SK-N-DZ (cell line): Measurements from ENCODE around the gene TEK.

Source experiments
- DNase-seq: peaks from one replicate; pipeline ENCODE4 v3.0.0-alpha.2; 2015; ENCODE audit warnings: low spot score

The TEK gene

DNA sequence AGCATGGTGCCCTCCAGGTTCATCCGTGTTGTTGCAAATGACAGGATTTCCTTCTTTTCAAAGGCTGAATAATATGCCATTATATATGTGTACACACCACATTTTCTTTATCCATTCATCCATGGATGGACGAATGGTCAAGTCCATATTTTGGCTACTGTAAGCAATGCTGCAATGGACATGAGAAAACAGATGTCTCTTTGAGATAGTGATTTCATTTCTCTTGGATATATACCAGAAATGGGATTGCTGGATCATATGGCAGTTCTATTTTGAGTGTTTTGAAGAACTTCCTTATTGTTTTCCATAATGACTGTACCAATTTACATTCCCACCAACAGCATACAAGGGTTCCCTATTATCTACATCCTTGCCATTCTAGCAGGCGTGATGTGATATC, 67.9 kb downstream of the TEK start:
- DNase-seq = no peak

- no peak for DNase-seq
Measured at GRCh38 chr9:27179245-27179865, 70.3 kb downstream of the TEK start.

DNA sequence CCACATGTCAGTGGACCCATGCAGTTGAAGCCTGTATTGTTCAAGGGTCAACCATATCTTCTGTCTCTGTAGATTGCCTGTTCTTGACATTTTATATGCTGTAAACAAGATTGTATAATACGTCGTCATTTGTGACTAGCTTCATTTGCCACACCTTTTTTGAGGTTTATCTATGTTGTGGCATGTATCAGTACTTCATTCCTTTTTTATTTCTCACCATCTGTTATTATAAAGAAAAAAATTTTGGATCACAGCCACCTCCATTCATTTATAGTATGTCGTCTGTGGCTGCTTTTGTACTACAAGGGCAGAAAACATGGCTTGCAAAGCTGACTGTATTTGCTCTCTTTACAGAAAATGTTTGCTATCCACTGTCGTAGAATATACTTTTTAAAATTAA, 72.4 kb downstream of the TEK start:
- DNase-seq = no peak

DNA sequence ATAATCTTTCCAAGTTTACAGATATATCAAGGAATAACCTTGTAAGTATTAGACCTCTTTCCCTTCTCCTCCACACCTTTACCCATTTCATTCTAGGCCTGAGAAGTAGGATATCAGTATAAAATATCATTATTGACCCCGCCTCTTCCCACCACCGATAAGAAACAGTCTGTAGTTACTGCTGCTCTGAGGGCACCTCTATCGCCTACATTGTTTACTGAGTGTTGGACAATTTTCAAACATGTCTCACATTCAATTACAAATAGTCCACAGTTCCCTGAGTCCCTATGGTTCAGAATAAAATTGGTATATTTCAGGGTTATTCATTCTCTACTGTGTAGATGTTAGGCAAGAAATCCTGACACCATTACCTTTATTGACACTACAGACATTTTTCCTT, 73.4 kb downstream of the TEK start:
- no peak for DNase-seq

- DNase-seq = no peak
Measured at GRCh38 chr9:27183131-27183530, 74.1 kb downstream of the TEK start.

GRCh38 chr9:27183701-27184100, 74.7 kb downstream of the TEK start:
- no peak for DNase-seq

DNA sequence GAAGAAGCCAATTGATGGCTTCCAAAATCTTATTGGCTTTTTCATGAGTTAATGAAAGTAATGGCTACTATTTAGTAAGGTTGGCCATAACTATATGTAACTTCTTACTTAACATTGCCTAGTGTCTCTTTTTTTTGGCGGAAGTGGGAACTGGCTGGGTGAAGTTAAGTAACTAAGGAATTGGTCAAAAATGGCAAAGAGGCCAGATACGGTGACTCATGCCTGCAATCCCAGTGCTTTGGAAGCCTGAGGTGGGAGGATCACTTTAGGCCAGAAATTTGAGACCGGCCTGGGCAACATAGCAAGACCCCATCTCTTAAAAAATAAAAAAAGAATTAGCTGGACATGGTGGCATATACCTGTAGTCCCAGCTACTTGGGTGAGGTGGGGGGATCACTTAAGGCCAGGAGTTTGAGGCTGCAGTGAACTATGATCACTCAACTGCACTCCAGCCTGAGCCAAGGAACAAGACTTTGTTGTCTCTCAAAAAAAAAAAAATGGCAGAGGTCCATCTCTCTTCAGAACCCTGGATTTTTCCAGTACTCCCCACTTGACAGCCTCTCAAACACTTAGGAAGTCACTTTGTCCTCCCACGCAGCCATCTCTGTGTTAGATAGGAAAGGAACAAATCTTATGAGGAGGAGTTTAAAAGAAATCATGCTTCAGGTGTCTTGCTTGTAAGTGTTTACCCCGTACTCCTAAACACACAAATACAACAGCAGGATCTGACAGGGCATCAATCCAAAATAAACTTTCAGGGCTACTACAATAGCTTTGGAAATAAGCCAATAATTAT, 75.7 kb downstream of the TEK start:
- DNase-seq = no peak

- no peak for DNase-seq
Measured at GRCh38 chr9:27188426-27188825, 79.4 kb downstream of the TEK start.

GRCh38 chr9:27189426-27189825, 80.4 kb downstream of the TEK start:
- no peak for DNase-seq

DNA sequence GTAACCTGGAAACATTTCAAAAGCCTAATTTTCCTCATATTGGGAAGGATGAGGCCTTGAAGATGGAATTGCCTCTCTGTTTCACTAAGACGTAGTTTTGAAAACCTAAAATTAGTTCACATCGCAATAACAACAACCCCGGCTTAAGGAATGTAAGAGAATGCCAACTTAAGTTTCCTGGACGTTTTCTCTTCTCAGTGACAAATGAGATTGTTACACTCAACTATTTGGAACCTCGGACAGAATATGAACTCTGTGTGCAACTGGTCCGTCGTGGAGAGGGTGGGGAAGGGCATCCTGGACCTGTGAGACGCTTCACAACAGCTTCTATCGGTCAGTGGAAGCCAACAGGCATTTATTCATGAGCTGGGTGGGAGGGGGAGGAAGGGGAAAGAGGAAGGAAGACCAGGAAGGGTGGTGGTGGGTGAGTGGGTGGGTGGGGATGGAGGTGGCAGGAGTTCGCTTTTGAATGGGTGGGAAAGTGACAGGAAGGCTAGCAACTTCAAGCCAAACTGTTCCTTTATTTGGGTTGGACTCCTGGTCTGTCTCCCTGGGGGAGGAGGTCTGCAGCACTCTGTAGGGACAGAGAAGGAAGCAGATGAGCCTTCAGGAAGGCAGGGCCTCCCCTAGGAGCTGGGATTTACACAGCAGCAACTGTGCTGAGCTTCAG, 83.4 kb downstream of the TEK start:
- no peak for DNase-seq

DNA sequence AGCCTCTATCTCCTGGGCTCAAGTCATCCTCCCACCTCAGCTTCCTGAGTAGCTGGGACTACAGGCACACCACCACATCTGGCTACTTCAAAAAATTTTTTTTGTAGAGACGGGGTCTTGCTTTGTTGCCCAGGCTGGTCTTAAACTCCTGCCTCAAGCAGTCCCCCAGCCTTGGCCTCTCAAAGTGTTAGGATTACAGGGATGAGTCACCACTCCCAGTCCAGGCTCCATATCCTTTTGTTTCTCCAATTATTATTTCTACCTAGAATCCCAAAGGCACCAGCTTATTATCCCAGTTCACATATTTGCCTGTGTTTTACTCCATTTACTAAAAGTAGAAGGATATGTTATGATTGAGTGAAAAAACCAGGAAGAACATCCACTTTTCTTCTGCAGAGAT, 84.9 kb downstream of the TEK start:
- DNase-seq = no peak

DNA sequence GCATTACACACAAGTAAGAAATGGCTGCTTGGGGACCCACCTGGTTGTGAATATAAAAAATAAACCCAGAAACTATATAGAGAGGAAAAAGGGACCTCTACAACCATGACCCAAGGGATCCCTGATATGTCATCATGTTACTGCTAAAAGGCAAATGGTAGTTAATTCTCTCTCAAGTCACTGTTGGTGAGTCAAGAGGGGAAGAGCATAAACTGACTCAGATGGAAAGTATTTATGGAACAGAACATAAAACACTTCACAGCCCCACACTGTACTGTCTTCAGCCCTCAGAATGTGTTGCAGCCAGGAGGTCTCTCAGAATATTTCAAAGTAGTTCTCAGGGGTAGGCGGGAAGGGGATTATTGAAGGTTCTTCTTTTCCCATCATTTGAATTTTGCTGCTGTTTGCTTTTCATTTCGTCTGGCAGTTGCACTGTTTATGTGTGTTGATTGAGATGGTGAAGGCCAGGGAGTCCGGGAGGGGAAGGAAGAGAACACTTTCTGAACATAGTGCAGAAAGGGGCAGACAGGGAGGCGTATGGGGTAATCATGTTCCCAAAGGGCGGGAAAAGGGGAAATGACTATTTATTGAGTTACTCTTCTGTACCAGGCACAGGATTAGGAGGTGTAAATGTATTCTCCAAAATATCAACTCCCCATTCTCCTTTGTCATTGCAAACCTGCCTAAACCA, 85.5 kb downstream of the TEK start:
- DNase-seq = no peak

DNA sequence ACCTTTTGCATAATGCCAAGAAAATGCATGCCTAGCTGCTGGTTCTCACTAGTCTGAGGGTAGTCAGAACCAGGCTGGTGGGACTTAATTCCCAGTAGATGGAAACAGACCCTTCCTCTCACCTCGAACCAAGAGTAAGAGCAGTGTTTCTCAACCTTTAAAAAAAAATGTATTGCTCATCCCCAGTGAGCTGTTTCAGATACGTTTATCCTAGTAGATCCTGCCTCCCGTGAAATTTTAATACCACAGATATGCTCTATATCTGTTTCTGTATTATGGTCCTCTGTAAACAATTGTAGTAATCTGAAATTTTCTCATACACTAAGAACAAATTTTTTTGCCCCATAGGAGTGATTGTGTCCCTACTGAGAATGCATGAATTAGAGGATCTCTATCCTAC, 86.2 kb downstream of the TEK start:
- DNase-seq = no peak

DNA sequence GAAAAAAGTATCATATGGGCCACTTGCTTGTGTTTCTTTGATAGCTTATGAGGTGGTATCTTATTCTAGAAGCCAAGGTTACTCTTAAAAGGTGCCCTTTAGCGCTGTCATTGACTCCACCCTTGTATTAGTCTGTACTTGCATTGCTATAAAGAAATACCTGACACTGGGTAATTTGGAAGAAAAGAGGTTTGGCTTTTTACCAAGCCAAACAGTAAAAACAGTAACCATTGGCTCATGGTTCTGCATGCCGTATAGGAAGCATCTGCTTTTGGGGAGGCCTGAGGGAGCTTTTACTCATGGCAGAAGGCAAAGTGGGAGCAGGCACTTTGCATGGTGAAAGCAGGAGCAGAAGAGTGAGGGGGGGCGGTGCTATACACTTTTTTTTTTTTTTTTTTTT, 87.4 kb downstream of the TEK start:
- DNase-seq = no peak

- no peak for DNase-seq
Measured at GRCh38 chr9:27198190-27198589, 89.2 kb downstream of the TEK start.

GRCh38 chr9:27202056-27202455, 93.0 kb downstream of the TEK start:
- no peak for DNase-seq

- no peak for DNase-seq
Measured at GRCh38 chr9:27203783-27204182, 94.8 kb downstream of the TEK start.

DNA sequence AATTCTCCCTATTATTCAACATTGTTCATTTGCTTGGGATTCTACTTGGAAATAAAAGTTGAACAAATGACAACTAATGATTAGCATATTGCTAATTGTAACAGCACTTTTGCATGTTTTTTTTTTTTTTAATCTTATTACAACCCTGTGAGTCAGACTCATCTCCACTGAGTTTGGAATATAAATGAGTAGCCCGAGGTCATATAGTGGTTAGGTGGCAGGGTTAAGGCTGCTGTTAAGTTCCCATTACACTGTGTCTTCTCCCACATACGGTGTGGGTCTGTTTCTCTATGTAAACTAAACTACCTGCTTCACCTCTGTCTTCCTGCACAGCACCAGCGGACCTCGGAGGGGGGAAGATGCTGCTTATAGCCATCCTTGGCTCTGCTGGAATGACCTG, 95.6 kb downstream of the TEK start:
- DNase-seq = no peak

GRCh38 chr9:27205198-27205597, 96.2 kb downstream of the TEK start:
- no peak for DNase-seq

DNA sequence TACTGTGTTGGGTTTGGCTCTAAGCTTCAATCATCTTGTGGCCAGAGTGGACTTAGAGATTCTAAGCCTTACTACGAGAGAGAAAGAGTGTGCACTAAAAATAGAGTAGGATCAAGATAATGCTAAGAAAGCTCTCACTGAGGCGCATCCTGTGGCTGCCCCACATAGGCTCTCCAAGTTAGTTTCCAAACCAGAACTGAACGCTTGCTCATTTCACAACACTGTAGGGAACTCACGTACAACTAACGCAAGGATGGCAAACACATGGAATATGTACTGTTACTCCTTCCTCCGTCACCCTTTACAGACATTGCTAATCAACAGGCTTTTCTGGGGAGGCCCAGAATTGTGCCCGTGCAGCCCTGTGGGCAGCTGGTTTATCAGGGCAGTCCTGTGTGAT, 97.0 kb downstream of the TEK start:
- no peak for DNase-seq

DNA sequence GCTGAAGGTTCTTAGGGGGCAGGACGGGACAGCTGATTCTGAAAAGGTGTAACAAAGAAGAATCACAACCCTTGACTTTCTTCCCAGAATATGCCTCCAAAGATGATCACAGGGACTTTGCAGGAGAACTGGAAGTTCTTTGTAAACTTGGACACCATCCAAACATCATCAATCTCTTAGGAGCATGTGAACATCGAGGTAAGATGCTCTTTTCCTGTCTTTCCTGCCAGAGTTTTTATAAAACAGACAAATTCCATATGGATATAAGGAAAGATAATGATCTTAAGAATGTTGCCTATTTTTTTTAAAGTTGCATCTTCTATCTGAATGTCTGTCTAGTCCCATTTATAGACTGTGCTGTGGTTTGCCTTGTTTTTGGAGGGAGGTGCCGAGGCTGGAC, 100.0 kb downstream of the TEK start:
- no peak for DNase-seq

DNA sequence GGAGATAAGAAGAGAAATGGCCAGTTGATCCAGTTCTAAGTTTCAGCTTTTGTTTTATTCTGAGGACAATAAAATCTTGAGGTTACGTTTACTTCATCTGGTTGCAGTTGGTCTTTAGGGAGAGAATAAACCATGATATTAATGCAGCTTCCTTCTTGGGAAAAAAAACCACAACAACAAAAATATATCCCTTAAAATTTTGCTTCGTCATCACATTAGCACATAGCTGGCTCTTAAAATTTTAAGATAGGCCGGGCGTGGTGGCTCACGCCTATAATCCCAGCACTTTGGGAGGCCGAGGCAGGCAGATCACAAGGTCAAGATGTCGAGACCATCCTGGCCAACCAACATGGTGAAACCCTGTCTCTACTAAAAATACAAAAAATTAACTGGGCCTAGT, 101.6 kb downstream of the TEK start:
- no peak for DNase-seq
